HG02973 (cell line): ENCODE data around the gene RPTOR.
"Not testable (repeated sequence)": the region's sequence is repeated elsewhere in the genome, so short reads cannot be mapped to it uniquely, and the experiment has no call there.

Source experiments
- ATAC-seq: cut with Tn5 transposase; IDR thresholded peaks from one replicate; pipeline ENCODE4 v1.9.1; 2021; ENCODE audit warnings: moderate library complexity; ENCODE audit not compliant: unreplicated experiment

Gene RPTOR

GRCh38 chr17:80687839-80688238 is 143.2 kb downstream of the RPTOR start:
- ATAC-seq = no peak

- ATAC-seq = no peak
These were observed 144.5 kb downstream of the RPTOR start for GRCh38 chr17:80689129-80689619.

- no peak for ATAC-seq
These were observed 147.1 kb downstream of the RPTOR start for GRCh38 chr17:80691784-80692183.

DNA sequence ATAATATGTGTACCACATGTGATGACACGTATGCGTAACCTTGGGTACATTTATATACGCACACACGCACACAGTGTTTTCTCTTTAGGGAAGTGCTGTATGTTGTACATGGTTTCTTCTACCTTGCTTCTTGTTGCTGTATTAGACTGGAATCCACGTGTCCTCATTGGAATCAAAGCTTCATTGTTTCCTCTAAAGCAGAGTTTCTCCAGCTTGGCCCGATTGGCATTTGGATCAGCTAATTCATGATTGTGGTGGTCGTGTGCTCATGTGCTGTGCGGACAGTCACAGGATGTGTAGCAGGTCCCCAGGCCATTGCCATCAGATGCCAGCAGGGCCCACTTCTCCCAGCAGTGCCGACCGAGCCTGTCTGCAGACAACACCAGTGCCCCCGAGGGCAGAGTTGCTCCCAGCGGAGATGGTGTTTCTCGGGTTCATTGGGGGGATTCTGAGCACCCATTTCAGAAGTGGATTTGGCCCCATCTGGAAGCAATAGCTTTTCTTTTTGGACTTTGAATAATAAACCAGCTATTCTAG is 148.4 kb downstream of the RPTOR start:
- no peak for ATAC-seq

- no peak for ATAC-seq
These were observed 148.9 kb downstream of the RPTOR start for GRCh38 chr17:80693511-80693910.

DNA sequence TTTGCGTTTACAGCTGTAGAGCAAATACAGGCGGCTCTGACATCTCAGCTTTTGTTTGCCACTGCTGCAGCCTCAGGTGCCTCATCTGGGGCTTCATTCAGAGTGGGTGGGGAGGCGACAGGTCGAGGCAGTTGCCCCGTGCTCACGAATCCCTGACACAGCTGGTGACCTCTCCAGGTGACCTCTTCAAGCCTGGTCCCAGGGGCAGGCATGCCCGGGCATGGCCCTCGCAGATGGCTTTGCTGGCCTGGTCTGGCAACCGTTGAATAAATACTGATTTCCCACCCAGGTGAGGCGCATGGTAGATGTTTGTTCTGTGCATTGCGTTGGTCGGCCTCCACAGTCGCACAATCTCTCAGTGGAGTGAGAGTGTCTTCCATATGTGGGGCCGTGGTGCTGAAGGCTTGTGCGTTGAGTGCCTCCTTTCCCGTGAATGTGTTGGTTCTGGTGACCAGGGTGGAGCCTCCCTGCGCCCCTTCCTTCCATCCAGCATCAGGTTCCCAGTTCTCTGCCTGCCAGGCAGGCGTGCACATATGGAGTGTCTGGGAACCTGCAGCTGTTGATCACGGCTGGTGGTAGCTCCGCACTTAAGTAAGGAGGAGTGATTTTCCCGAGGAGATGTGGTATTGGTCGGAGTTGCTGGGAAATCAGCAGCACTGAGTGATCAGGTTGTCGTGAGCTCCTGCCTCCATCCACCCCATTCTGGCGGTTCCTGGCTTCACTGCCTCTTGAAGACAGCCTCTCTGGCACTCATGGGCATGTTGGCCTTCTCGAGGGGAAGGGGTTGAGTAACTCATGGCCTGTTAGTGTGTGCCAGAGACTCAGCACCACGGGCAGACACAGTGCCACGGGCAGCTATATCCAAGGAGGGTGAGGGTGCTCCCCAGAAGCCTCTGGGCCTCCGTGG is 149.7 kb downstream of the RPTOR start:
- no peak for ATAC-seq

GRCh38 chr17:80694992-80695912 is 150.6 kb downstream of the RPTOR start:
- ATAC-seq = no peak

- no peak for ATAC-seq
These were observed 151.3 kb downstream of the RPTOR start for GRCh38 chr17:80695979-80696378.

DNA sequence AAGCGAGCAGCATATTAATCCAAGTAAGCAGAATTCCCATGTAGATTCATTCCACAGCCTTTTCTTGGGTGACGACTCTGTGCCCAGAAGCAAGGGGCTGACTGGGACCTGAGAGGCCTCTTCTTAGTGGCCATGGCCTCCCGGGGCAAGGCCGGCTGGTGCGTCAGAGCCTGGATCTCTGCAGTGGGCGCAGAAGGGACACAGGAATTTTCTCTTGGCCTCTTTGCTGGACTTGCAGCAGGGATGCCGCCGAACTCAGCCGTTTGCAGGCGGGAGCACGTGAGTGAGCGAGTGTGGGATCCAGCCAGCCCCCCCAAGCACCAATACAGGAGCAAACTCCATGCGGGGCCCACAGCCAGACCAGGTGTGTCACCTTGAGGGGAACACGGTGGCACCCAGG is 151.8 kb downstream of the RPTOR start:
- ATAC-seq = no peak

DNA sequence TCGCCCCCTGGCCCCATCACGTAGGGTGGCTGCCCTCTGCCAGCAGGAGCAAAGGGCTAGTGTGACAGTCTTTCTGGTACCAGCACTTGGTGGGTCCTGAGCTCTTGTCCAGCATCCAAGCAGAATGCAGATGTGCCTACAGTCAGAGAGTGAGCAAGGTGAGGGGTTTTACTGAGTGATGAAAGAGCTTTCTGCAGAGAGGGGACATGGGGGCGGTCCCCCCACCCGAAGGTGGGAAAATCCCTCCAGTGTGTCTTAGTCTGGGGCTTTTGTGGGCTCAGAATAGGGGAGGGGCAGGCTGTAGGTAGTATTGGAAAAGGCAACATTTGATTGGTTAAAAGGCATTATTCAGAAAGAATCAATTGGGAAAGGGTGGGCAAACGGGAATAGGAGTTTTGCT is 152.3 kb downstream of the RPTOR start:
- no peak for ATAC-seq

GRCh38 chr17:80698297-80698696 is 153.7 kb downstream of the RPTOR start:
- ATAC-seq = no peak

DNA sequence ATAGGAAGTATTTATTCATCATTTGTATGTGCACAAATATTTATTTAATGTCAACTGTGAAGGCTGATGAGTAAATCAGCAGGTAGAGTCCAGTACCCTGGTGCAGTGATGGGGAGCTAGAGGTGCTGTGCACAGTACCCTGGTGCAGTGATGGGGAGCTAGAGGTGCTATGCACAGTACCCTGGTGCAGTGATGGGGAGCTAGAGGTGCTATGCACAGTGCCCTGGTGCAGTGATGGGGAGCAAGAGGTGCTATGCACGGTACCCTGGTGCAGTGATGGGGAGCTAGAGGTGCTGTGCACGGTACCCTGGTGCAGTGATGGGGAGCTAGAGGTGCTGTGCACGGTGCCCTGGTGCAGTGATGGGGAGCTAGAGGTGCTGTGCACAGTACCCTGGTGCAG is 154.6 kb downstream of the RPTOR start:
- not testable (repeated sequence) for ATAC-seq

DNA sequence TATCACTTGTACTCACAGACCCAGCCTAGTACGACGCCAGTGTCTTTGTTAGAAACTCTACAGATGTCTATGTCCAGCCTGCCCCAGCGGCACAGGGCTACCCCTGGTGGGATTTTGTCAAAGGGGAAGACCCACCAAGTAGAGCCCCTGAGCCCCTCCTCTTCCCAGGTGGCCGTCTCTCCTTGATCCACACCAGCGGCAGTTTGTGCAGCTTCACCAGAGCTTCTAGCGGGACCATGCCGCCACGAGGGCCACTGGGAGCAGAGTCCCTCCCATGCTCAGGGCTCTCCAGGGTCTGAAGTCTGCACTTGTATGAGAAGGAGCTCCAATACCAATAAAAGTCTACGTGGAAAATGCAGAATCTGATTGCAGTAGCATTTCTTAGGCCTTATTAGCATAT is 157.1 kb downstream of the RPTOR start:
- no peak for ATAC-seq

DNA sequence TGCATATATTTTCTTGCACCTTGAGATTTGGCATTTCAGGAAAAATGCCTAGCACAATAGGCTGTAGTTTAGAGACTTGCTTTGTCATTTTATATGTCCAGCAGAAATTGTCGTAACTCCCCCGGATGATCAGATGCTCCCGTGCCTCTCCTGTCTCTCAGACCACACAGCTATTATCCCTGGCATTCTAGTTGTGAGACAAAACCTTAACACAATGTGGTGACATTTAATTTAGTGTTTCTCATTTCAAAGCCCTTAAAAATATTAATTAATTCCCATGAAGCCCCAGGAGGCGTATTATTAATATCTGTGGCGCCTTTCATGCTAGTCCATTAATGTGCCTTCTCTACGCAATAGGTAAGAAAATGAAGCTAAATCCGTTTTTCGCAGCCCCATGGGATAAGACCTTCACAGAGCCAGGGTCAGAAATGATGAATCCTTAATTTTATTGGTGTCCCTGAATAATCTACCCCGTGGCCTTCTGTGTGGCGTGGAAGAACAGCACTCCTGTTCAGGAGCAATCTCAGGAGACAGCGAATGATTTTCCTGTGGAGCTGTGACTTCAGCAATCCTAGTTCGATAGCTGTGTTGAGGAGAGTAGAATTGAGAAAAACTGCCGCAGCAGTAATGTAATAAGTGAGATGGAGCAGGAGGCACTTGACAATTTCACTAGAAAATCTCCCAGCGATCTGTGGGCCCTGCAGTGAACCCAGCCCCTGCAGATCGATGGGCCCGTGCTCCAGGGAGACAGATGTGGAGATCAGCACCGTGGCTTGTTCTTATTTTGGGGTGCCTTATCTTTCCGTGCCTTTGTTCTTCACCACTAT is 157.9 kb downstream of the RPTOR start:
- ATAC-seq = no peak

GRCh38 chr17:80703142-80703478 is 158.5 kb downstream of the RPTOR start:
- no peak for ATAC-seq

DNA sequence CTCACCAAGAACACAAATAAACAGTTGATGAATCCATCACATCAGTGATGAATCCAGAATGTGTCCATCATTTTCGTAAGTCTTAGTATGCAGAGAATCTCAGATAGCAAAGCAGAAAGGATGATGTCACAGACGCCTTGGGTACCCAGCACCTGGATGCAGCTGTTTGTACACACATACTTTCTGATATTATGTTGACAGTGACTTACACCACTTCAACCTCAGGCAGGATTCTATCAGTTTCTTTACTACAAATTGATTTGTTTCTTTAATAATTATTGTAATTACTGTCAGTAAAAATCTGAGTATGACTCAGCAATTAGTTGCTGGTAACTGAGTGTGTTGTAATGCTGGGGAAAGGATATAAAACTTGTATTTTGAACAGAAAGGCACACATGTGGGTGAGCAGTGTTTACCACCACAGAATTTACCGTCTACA is 159.8 kb downstream of the RPTOR start:
- ATAC-seq = no peak

GRCh38 chr17:80704894-80705293 is 160.3 kb downstream of the RPTOR start:
- no peak for ATAC-seq

DNA sequence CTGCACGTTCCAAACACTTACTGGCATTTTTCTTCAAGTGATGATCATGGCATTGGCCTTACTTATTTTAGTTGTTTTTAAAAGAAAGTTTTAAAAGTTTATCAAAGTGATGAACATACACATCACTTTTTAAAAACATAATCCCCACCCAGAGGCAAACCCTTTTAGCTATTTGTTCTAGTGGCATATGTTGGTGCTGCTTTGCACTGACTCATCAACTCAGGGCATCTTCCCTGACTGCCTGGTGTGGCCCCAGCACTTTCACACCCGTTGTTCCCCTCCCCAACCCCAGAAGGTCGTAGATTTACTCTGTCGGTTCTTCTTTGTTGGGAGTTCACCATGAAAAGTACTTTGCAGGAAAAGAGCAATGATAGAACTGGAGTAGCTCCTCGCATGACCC is 161.3 kb downstream of the RPTOR start:
- no peak for ATAC-seq

- ATAC-seq = no peak
These were observed 161.8 kb downstream of the RPTOR start for GRCh38 chr17:80706463-80706867.

GRCh38 chr17:80708480-80708879 is 163.8 kb downstream of the RPTOR start:
- no peak for ATAC-seq
